ENCODE data around the gene UBE2J2.

UBE2J2 gene

GRCh38 chr1:1304331-1305299 lies 31.0 kb upstream of the UBE2J2 start:
- TF ChIP-seq CTCF (IDR thresholded peaks at IDR 0.05; ENCODE audit: extremely low read depth, missing control alignments) = no peak
- DNase-seq (ENCODE audit: low spot score) = no peak

GRCh38 chr1:1303736-1304135 lies 30.1 kb upstream of the UBE2J2 start:
- no peak for TF ChIP-seq CTCF (IDR thresholded peaks at IDR 0.05; ENCODE audit: extremely low read depth, missing control alignments)
- DNase-seq (ENCODE audit: low spot score) = no peak

GRCh38 chr1:1302951-1303509 lies 29.4 kb upstream of the UBE2J2 start:
- TF ChIP-seq CTCF (IDR thresholded peaks at IDR 0.05; ENCODE audit: extremely low read depth, missing control alignments) = no peak

GRCh38 chr1:1302006-1302430 lies 28.4 kb upstream of the UBE2J2 start:
- no peak for DNase-seq (ENCODE audit: low spot score)
- TF ChIP-seq CTCF (IDR thresholded peaks at IDR 0.05; ENCODE audit: extremely low read depth, missing control alignments) = peak; percentile 23

More at GRCh38 chr1:1302951-1303509, 29.4 kb upstream of the UBE2J2 start:
- no peak for DNase-seq (ENCODE audit: low spot score)

GRCh38 chr1:1300352-1300739 lies 26.7 kb upstream of the UBE2J2 start:
- no peak for TF ChIP-seq CTCF (IDR thresholded peaks at IDR 0.05; ENCODE audit: extremely low read depth, missing control alignments)
- DNase-seq (ENCODE audit: low spot score) = no peak

- DNase-seq (ENCODE audit: low spot score) = peak; percentile 76
Measured at GRCh38 chr1:1299686-1300351, 26.2 kb upstream of the UBE2J2 start.

More at GRCh38 chr1:1299686-1300351, 26.2 kb upstream of the UBE2J2 start:
- peak; percentile 26 for TF ChIP-seq CTCF (IDR thresholded peaks at IDR 0.05; ENCODE audit: extremely low read depth, missing control alignments)
